WTC11 (cell line): ENCODE data around the gene ZAR1.

ENCODE experiments used
- ATF2 ChIP-seq: sonication (generic); formaldehyde crosslinking; IDR thresholded peaks from 2 replicates; pipeline ENCODE4 v1.8.1; 2022; ENCODE audit warnings: low read depth, missing genetic modification reagents, borderline replicate concordance
- ATF3 ChIP-seq: sonication (generic); formaldehyde crosslinking; conservative IDR thresholded peaks from 2 replicates; pipeline ENCODE4 v1.8.1; 2022; ENCODE audit warnings: mild to moderate bottlenecking, missing genetic modification reagents
- CBFB ChIP-seq: sonication (generic); formaldehyde crosslinking; IDR thresholded peaks from 2 replicates; pipeline ENCODE4 v1.8.1; 2022; ENCODE audit warnings: mild to moderate bottlenecking, low read depth, missing genetic modification reagents
- CTCF ChIP-seq: fragments of 200-600 bp; IDR thresholded peaks from 2 replicates; pipeline ENCODE4 v1.8.0; 2022; ENCODE audit warnings: antibody characterized with exemption
- HMGXB4 ChIP-seq: sonication (generic); formaldehyde crosslinking; IDR thresholded peaks from 2 replicates; pipeline ENCODE4 v1.8.1; 2023; ENCODE audit warnings: mild to moderate bottlenecking, moderate library complexity, missing genetic modification reagents
- IRF1 ChIP-seq: sonication (generic); formaldehyde crosslinking; IDR thresholded peaks from 2 replicates; pipeline ENCODE4 v1.8.0; 2023; ENCODE audit warnings: missing genetic modification reagents
- JUN ChIP-seq: sonication (generic); formaldehyde crosslinking; IDR thresholded peaks from 2 replicates; pipeline ENCODE4 v1.8.0; 2023; ENCODE audit warnings: mild to moderate bottlenecking, missing genetic modification reagents
- MAX ChIP-seq: sonication (generic); formaldehyde crosslinking; IDR thresholded peaks from 2 replicates; pipeline ENCODE4 v1.8.0; 2022; ENCODE audit warnings: mild to moderate bottlenecking, missing genetic modification reagents
- NR2C2 ChIP-seq: sonication (generic); formaldehyde crosslinking; IDR thresholded peaks from 2 replicates; pipeline ENCODE4 v1.8.0; 2022; ENCODE audit warnings: mild to moderate bottlenecking, missing genetic modification reagents
- RORB ChIP-seq: fragments of 250-450 bp; sonication (Bioruptor Pico); IDR thresholded peaks from 2 replicates; pipeline ENCODE4 v1.9.0; 2021; ENCODE audit warnings: mild to moderate bottlenecking
- USF2 ChIP-seq: sonication (generic); formaldehyde crosslinking; IDR thresholded peaks from 2 replicates; pipeline ENCODE4 v1.8.1; 2023; ENCODE audit warnings: mild to moderate bottlenecking, missing genetic modification reagents, moderate library complexity
- ZBTB21 ChIP-seq: sonication (generic); formaldehyde crosslinking; IDR thresholded peaks from 2 replicates; pipeline ENCODE4 v1.8.1; 2023; ENCODE audit warnings: mild to moderate bottlenecking, missing genetic modification reagents, borderline replicate concordance
- ZMAT4 ChIP-seq: fragments of 250-450 bp; sonication (Bioruptor Pico); IDR thresholded peaks from 2 replicates; pipeline ENCODE4 v1.9.0; 2021; ENCODE audit warnings: mild to moderate bottlenecking
- ZNF232 ChIP-seq: sonication (generic); formaldehyde crosslinking; IDR thresholded peaks from 2 replicates; pipeline ENCODE4 v1.8.0; 2022; ENCODE audit warnings: mild to moderate bottlenecking, missing genetic modification reagents

- no peak for TF ChIP-seq USF2 (CRISPR knock-in tag)
- TF ChIP-seq CTCF = no peak
- no peak for TF ChIP-seq ZBTB21 (CRISPR knock-in tag)
- TF ChIP-seq IRF1 = no peak
- no peak for TF ChIP-seq MAX
- TF ChIP-seq CBFB (CRISPR knock-in tag) = no peak
- TF ChIP-seq JUN (CRISPR knock-in tag) = no peak
- no peak for TF ChIP-seq NR2C2 (CRISPR knock-in tag)
- TF ChIP-seq ZMAT4 = no peak
- no peak for TF ChIP-seq RORB (CRISPR knock-in tag)
- no peak for TF ChIP-seq HMGXB4 (CRISPR knock-in tag)
- TF ChIP-seq ATF3 (CRISPR knock-in tag) = no peak
- no peak for TF ChIP-seq ZNF232 (CRISPR knock-in tag)
- no peak for TF ChIP-seq ATF2
Measured at GRCh38 chr4:48526406-48526805, 36.4 kb downstream of the ZAR1 start.
